Skeletal muscle satellite cell (primary cell): ENCODE measurements around the gene GPR42.
"Not testable (repeated sequence)": the region's sequence is repeated elsewhere in the genome, so short reads cannot be mapped to it uniquely, and the experiment has no call there.

Source experiments
- H3K27me3 ChIP-seq: 2 replicates; pipeline ENCODE4 v1.7.0; 2013; ENCODE audit warnings: low read length; ENCODE audit not compliant: control insufficient read depth, insufficient read depth
- H3K36me3 ChIP-seq: 2 replicates; pipeline ENCODE4 v1.7.0; 2013; ENCODE audit warnings: mild to moderate bottlenecking, control low read depth, low read length; ENCODE audit not compliant: insufficient read depth
- H3K4me1 ChIP-seq: 2 replicates; pipeline ENCODE4 v1.7.0; 2013; ENCODE audit warnings: low read length; ENCODE audit not compliant: control insufficient read depth, insufficient read depth
- H3K4me2 ChIP-seq: 2 replicates; pipeline ENCODE4 v1.7.0; 2013; ENCODE audit warnings: mild to moderate bottlenecking, low read length
- H3K4me3 ChIP-seq: 2 replicates; pipeline ENCODE4 v1.7.0; 2013; ENCODE audit warnings: low read length
- H3K9ac ChIP-seq: 2 replicates; pipeline ENCODE4 v1.7.0; 2013; ENCODE audit warnings: mild to moderate bottlenecking, low read depth, low read length, moderate library complexity
- H3K9me3 ChIP-seq: replicated peaks from 2 replicates; pipeline ENCODE4 v1.7.0; 2013; ENCODE audit warnings: mild to moderate bottlenecking, control low read depth, low read length

GPR42 gene

DNA sequence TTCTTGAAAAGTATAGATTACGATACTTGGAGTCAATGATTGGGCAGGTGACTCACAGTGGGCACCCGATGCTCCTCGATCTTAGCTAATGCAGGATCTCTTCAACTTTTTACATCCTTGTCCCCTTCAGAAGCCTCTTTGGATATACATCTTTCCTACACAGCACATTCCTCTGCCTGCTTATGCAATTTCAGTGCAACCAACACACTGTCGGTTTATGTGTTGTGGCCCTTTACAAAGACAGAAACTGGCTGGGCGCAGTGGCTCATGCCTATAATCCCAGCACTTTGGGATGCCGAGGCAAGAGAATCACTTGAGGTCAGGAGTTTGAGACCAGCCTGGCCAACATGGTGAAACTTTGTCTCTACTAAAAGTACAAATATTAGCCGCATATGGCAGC lies 2.6 kb downstream of the GPR42 start:
- no peaks in the 10 kb centered on the region for H3K9me3 ChIP-seq
- H3K4me1 ChIP-seq, result no peaks in the 10 kb centered on the region
- no peak overlapping the region for H3K9ac ChIP-seq

DNA sequence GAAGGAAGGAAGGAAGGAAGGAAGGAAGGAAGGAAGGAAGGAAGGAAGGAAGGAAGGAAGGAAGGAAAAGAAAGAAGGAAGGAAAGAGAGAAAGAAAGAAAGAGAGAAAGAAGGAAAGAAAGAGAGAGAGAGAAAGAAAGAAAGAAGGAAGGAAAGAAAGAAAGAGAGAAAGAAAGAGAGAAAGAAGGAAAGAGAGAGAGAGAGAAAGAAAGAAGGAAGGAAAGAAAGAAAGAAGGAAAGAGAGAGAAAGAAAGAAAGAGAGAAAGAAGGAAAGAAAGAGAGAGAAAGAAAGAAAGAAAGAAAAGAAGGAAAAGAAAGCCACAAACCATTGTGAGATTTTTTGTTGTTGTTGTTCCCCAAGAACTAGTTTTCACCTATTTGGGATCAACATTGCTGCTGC lies 3.2 kb downstream of the GPR42 start:
- H3K4me1 ChIP-seq, H3K27me3 ChIP-seq, H3K9ac ChIP-seq, H3K4me3 ChIP-seq, H3K36me3 ChIP-seq, H3K4me2 ChIP-seq, H3K9me3 ChIP-seq: not testable (repeated sequence)

More for the DNA sequence above, 2.6 kb downstream of the GPR42 start:
- H3K4me3 ChIP-seq, result no peak overlapping the region
- no peaks in the 10 kb centered on the region for H3K36me3 ChIP-seq
- H3K27me3 ChIP-seq, result peaks cover 3% of the 10 kb centered on the region
- no peak overlapping the region for H3K4me2 ChIP-seq

DNA sequence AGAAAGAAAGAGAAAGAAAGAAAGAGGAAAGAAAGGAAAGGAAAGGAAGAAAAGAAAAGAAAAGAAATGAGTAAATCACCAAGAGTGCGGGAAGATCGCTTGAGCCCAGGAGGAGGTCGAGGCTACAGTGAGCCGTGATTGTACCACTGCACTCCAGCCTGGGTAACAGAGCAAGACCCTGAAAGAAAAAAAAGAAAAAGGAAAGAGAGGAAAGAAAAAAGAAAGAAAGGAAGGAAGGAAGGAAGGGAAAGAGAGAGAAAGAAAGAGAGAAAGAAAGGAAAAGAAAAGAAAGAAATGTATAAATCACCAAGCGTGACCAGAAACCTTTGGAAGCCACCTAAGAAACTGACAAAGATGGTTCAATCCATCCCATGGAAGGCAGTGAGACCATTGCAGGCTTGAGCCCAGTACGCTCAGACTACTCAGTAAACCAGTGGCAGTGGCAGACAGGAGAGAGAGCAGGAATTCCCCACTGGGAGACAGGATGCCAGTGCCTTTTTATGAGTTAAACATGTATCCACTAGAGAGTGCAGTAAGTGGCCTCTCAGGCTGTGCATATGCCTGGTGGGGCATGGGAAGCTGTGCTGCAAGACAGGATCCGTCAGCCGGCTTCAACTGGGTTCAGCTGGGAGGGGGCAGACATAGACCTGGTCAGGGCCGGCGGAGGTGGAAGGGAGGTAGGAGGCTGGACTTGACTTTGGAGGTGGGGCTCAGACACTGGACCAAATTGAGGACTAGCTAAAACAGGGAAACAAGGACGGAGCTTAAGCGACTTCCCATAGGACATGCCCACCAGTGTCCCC lies 4.8 kb downstream of the GPR42 start:
- no peak overlapping the region for H3K4me2 ChIP-seq
- H3K36me3 ChIP-seq, result no peaks in the 10 kb centered on the region
- no peak overlapping the region for H3K9ac ChIP-seq
- H3K4me3 ChIP-seq, result no peak overlapping the region
- H3K27me3 ChIP-seq, result peaks cover 2% of the 10 kb centered on the region
- H3K9me3 ChIP-seq, result no peaks in the 10 kb centered on the region
- H3K4me1 ChIP-seq, result no peaks in the 10 kb centered on the region

DNA sequence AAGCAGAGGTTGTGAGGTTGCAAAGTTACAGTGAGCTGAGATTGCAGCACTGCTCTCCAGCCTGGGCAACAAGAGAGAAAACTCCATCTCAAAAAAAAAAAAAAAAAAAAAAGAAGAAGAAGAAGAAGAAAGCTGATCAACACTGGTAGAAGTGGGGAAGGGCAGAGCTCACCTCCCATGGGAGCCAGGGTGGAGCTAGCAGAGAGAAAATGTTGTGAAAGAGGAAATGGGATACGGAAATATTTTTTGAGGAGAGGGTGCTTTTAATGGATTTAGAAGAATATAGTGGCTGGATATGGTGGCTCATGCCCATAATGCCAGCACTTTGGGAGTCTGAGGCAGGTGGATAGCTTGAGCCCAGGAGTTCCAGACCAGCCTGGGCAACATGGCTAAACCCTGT lies 6.8 kb downstream of the GPR42 start:
- H3K4me2 ChIP-seq, result no peak overlapping the region
- H3K4me3 ChIP-seq, result no peak overlapping the region
- H3K4me1 ChIP-seq, result no peaks in the 10 kb centered on the region

DNA sequence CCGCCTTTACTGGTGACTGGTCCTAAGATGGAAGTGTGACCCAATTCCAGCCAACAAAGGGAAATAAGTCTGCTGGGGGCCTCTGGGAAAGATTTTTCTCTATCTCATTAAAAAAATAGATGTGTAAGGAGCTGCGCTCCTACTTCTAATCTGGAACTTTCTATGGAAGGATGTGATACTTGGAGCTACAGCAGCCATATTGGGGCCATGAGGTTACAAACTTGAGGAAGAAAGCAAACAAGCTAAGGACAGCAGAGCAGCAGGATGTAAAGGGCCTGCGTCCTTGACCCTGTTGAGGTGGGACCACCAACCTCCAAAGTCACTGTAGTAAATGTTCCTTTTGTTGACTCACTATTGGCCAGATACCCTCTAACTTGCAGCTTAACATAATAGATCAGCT lies 7.5 kb downstream of the GPR42 start:
- no peaks in the 10 kb centered on the region for H3K9me3 ChIP-seq
- no peaks in the 10 kb centered on the region for H3K36me3 ChIP-seq
- H3K27me3 ChIP-seq, result peaks cover 2% of the 10 kb centered on the region
- H3K4me2 ChIP-seq, result no peak overlapping the region
- no peaks in the 10 kb centered on the region for H3K4me1 ChIP-seq
- H3K9ac ChIP-seq, result no peak overlapping the region
- no peak overlapping the region for H3K4me3 ChIP-seq

More for the DNA sequence above, 6.8 kb downstream of the GPR42 start:
- H3K9ac ChIP-seq, result no peak overlapping the region
- peaks cover 2% of the 10 kb centered on the region for H3K27me3 ChIP-seq
- no peaks in the 10 kb centered on the region for H3K9me3 ChIP-seq
- no peaks in the 10 kb centered on the region for H3K36me3 ChIP-seq

DNA sequence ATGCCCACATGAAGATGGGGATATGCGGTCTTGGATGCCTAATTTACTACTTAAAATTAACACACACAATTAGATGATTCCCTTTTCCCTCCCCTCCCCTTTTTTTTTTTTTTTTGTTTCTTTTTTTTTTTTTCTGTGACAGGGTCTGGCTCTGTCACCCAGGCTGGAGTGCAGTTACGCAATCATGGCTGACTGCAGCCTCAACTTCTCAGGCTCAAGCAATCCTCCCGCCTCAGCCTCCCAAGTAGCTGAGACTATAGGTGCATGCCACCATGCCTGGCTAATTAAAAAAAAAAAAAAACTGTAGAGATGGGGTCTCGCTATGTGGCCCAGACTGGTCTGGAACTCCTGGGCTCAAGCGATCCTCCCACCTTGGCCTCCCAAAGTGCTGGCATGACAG lies 8.7 kb downstream of the GPR42 start:
- not testable (repeated sequence) for H3K27me3 ChIP-seq, H3K9me3 ChIP-seq, H3K4me2 ChIP-seq, H3K4me1 ChIP-seq, H3K4me3 ChIP-seq, H3K36me3 ChIP-seq, H3K9ac ChIP-seq

DNA sequence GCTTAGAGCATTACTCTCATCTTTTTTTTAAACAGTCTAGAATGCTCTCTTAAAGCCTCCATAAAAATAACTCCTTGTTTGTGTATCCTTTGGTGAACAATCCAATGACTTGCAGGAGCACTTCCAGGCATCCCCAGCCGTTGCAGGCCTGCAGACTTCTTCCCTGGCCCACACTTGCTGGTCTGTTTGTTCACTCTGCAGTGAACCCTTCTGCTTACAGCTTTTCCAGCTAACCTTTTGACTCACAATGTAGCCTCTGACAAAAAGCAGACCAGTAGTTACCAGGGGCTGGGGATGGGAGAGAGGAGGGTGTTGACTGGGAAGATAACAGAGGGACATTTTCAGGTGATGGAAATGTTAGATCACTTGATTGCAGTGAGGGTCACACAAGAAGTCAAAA lies 9.1 kb downstream of the GPR42 start:
- no peak overlapping the region for H3K4me2 ChIP-seq
- H3K4me1 ChIP-seq, result no peaks in the 10 kb centered on the region
- H3K27me3 ChIP-seq, result no peaks in the 10 kb centered on the region
- no peaks in the 10 kb centered on the region for H3K9me3 ChIP-seq
- H3K36me3 ChIP-seq, result no peaks in the 10 kb centered on the region
- H3K4me3 ChIP-seq, result no peak overlapping the region
- H3K9ac ChIP-seq, result no peak overlapping the region

DNA sequence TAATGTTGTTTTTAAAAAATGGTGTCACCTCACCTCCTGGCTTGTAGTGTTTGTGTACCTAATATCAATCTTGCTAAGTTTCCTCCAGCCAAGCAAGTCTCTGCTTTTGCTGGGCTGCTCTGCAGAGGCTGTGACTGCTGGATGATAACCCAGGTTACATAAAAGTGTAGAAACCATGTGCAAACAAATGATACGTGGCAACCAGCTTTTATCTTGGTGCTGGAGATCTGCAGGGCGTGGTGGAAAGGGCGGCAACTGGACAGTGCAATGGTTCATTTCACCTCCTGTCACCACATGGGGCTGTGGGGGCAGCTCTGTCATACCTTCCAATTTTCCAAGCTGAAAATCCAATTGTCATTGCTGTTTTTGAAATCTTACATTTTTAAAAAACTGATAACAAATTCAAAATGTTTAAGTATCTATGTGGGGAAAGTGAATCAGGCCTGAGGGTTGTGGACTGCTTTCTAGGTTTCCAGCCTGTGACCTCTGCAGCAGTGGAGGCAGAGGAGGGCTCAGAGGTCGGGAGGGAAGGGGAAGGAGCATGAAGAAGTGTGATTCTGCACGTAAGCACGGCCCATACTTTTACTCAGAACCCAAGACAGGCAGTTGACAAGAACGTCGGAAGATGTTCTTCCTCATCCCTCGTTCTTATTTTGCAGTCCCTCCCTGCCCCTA lies 9.7 kb downstream of the GPR42 start:
- no peak overlapping the region for H3K4me3 ChIP-seq
- no peaks in the 10 kb centered on the region for H3K36me3 ChIP-seq
- H3K27me3 ChIP-seq, result no peaks in the 10 kb centered on the region
- H3K9ac ChIP-seq, result no peak overlapping the region
- H3K4me1 ChIP-seq, result no peaks in the 10 kb centered on the region
- H3K4me2 ChIP-seq, result no peak overlapping the region
- no peaks in the 10 kb centered on the region for H3K9me3 ChIP-seq

DNA sequence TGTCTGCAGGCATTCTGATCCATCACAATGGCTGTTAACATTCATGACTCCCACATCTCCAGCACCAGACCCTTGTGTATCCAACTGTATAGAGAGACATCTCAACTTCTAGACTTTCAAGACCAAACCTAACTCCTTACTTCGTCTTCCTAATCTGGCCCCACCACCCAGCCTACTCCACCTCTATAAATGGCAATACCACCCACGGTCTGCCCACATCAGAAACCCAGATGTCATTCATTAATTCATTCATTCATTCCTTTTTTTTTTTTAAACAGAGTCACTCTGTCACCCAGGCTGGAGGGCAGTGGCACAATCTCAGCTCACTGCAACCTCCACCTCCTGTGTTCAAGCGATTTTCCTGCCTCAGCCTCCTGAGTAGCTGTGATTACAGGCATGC lies 10.4 kb downstream of the GPR42 start:
- Histone ChIP-seq H3K9me3 (no peaks in the 10 kb centered on the region), H3K4me1 (no peaks in the 10 kb centered on the region), H3K4me3 (no peak overlapping the region), H3K27me3 (no peaks in the 10 kb centered on the region), H3K9ac (no peak overlapping the region), H3K4me2 (no peak overlapping the region), H3K36me3 (no peaks in the 10 kb centered on the region)

DNA sequence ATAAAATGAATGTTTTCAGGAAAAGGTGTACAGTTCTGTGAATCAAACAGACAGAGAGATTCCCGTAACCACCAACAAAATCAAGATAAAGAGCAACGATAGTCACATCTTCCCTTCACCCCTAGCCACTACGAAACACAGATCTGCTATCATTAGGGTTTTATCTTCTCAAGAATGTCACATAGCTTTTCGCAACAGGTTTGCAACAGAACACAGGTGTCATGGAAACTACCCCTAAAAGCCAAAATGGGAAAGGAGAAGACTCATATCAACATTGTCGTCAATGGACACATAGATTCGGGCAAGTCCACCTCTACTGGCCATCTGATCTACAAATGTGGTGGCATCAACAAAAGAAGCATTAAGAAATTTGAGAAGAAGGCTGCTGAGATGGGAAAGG lies 11.1 kb downstream of the GPR42 start:
- H3K36me3 ChIP-seq, result no peaks in the 10 kb centered on the region
- H3K9ac ChIP-seq, result no peak overlapping the region
- no peak overlapping the region for H3K4me2 ChIP-seq
- no peaks in the 10 kb centered on the region for H3K4me1 ChIP-seq
- H3K4me3 ChIP-seq, result no peak overlapping the region
- H3K27me3 ChIP-seq, result no peaks in the 10 kb centered on the region
- no peaks in the 10 kb centered on the region for H3K9me3 ChIP-seq

DNA sequence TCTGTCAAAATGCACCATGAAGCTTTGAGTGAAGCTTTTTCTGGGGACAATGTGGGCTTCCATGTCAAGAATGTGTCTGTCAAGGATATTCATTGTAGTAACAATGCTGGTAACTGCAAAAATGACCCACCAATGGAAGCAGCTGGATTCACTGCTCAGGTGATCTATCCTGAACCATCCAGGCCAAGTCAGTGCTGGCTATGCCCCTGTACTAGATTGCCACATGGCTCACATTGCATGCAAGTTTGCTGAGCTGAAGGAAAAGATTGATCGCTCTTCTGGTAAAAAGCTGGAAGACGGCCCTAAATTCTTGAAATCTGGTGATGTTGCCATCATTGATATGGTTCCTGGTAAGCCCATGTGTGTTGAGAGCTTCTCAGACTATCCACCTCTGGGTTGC lies 12.7 kb downstream of the GPR42 start:
- no peaks in the 10 kb centered on the region for H3K36me3 ChIP-seq
- H3K27me3 ChIP-seq, result no peaks in the 10 kb centered on the region
- no peak overlapping the region for H3K4me3 ChIP-seq
- H3K4me1 ChIP-seq, result no peaks in the 10 kb centered on the region
- no peak overlapping the region for H3K9ac ChIP-seq
- no peak overlapping the region for H3K4me2 ChIP-seq
- H3K9me3 ChIP-seq, result no peaks in the 10 kb centered on the region
